HG02610 (cell line): ENCODE data around the gene PTGES2.

Source experiments
- ATAC-seq: cut with Tn5 transposase; IDR thresholded peaks from one replicate; pipeline ENCODE4 v1.9.1; 2021; ENCODE audit warnings: mild to moderate bottlenecking, moderate library complexity; ENCODE audit not compliant: unreplicated experiment

The PTGES2 gene

GRCh38 chr9:128153947-128154695 lies 26.6 kb upstream of the PTGES2 start:
- no peak for ATAC-seq

GRCh38 chr9:128153060-128153946 lies 25.8 kb upstream of the PTGES2 start:
- no peak for ATAC-seq

GRCh38 chr9:128152133-128153059 lies 24.9 kb upstream of the PTGES2 start:
- ATAC-seq, result no peak

- no peak for ATAC-seq
Measured at GRCh38 chr9:128151309-128152132, 24.0 kb upstream of the PTGES2 start.

GRCh38 chr9:128150594-128151308 lies 23.2 kb upstream of the PTGES2 start:
- ATAC-seq, result no peak

- no peak for ATAC-seq
Measured at GRCh38 chr9:128149951-128150593, 22.5 kb upstream of the PTGES2 start.

GRCh38 chr9:128149001-128149701 lies 21.6 kb upstream of the PTGES2 start, which contains the start of gene LCN2:
TSS of gene LCN2 (plus strand) at chr9:128149453. CDS start at chr9:128149526, 73 bp downstream.
- no peak for ATAC-seq

- ATAC-seq, result no peak
Measured at GRCh38 chr9:128148509-128149000, 21.0 kb upstream of the PTGES2 start.

- ATAC-seq, result no peak
Measured at GRCh38 chr9:128146591-128147120, 19.1 kb upstream of the PTGES2 start.

- no peak for ATAC-seq
Measured at GRCh38 chr9:128145951-128146351, 18.4 kb upstream of the PTGES2 start.

- no peak for ATAC-seq
Measured at GRCh38 chr9:128145536-128145935, 18.0 kb upstream of the PTGES2 start.

GRCh38 chr9:128144239-128145181 lies 17.0 kb upstream of the PTGES2 start:
- ATAC-seq, result no peak

GRCh38 chr9:128143525-128144238 lies 16.2 kb upstream of the PTGES2 start:
- ATAC-seq, result no peak

- ATAC-seq, result no peak
Measured at GRCh38 chr9:128142596-128142995, 15.1 kb upstream of the PTGES2 start.

- no peak for ATAC-seq
Measured at GRCh38 chr9:128142061-128142460, 14.5 kb upstream of the PTGES2 start.

- ATAC-seq, result no peak
Measured at GRCh38 chr9:128141604-128142003, 14.1 kb upstream of the PTGES2 start.
